K562 (cell line): Measurements from ENCODE around the gene WFIKKN1. TPM values are rescaled to one million over a fixed set of nuclear protein-coding genes. Genes with fewer than 3 reads are reported as not detected.

Experiments
- BDP1 ChIP-seq: IDR thresholded peaks from 3 replicates; pipeline ENCODE4 v1.6.1; 2011; ENCODE audit not compliant: insufficient read length, insufficient read depth
- EWSR1 ChIP-seq: fragments of 450-650 bp; IDR thresholded peaks from 2 replicates; pipeline ENCODE4 v1.6.1; 2018; ENCODE audit warnings: borderline replicate concordance, mild to moderate bottlenecking, low read depth, moderate library complexity; ENCODE audit not compliant: partially characterized antibody
- GABPB2 ChIP-seq: fragments of 250-450 bp; sonication (Bioruptor Pico); conservative IDR thresholded peaks from 2 replicates; pipeline ENCODE4 v1.5.1; 2021; ENCODE audit warnings: mild to moderate bottlenecking
- GATA2 ChIP-seq: sonication (generic); formaldehyde crosslinking; IDR thresholded peaks from 2 replicates; pipeline ENCODE4 v1.4.0; 2020; ENCODE audit warnings: mild to moderate bottlenecking, missing genetic modification reagents
- KAT8 ChIP-seq: fragments of 450-650 bp; IDR thresholded peaks from 2 replicates; pipeline ENCODE4 v1.6.1; 2016; ENCODE audit warnings: low read depth, mild to moderate bottlenecking
- RB1 ChIP-seq: fragments of 450-650 bp; IDR thresholded peaks from 2 replicates; pipeline ENCODE4 v1.6.1; 2017; ENCODE audit warnings: low read depth, mild to moderate bottlenecking
- SREBF1 ChIP-seq: fragments of 150-350 bp; IDR thresholded peaks from 2 replicates; pipeline ENCODE4 v1.6.1; 2014; ENCODE audit warnings: antibody characterized with exemption, low read depth, low read length, borderline replicate concordance
- ZNF165 ChIP-seq: fragments of 250-450 bp; sonication (Bioruptor Pico); IDR thresholded peaks from 2 replicates; pipeline ENCODE4 v1.4.0; 2020; ENCODE audit warnings: borderline replicate concordance
- ZNF239 ChIP-seq: fragments of 250-450 bp; sonication (Bioruptor Pico); IDR thresholded peaks from 2 replicates; pipeline ENCODE4 v1.4.0; 2020; ENCODE audit warnings: mild to moderate bottlenecking
- ZNF3 ChIP-seq: fragments of 250-450 bp; sonication (Bioruptor Pico); IDR thresholded peaks from 2 replicates; pipeline ENCODE4 v1.5.0; 2021; ENCODE audit warnings: mild to moderate bottlenecking, moderate library complexity
- ZNF583 ChIP-seq: fragments of 250-450 bp; sonication (Bioruptor Pico); IDR thresholded peaks from 2 replicates; pipeline ENCODE4 v1.4.0; 2020
- ZNF696 ChIP-seq: fragments of 250-450 bp; sonication (Bioruptor Pico); conservative IDR thresholded peaks from 2 replicates; pipeline ENCODE4 v1.4.0; 2020; ENCODE audit warnings: mild to moderate bottlenecking, moderate library complexity
- polyA plus RNA-seq, 8 experiments: library from polyadenylated mRNA; depleted of rRNA in 4 of 8; stranded (reverse) in 5 of 8; unstranded in 3 of 8; fragments of >200 nt; fragmentation: Nextera tagmentation in 2 of 8; fragmentation: Illumina TruSeq in 1 of 8; extraction: Ambion mirVana in 2 of 8; extraction: Trizol in 1 of 8; gene quantifications; 2 replicates each; pipeline versions ENCODE4 v1.2.1 to v1.2.3, GENCODE V29; 2011 to 2014; ENCODE audit warnings: inconsistent platforms in 1 of 8, missing spikeins in 1 of 8
- total RNA-seq, 7 experiments: library from RNA; depleted of rRNA in 6 of 7; stranded (reverse); fragments of >200 nt in 6 of 7; fragmentation: Illumina TruSeq in 2 of 7; extraction: Trizol in 2 of 7; gene quantifications; 2 replicates each; pipeline versions ENCODE4 v1.2.1 to v1.2.3, GENCODE V29; 2011 to 2021; ENCODE audit warnings: low replicate concordance in 1 of 7
- TF ChIP-seq, protein P1 (sequence below): sonication (generic); formaldehyde crosslinking; IDR thresholded peaks from 2 replicates; pipeline ENCODE4 v1.8.0; 2023; ENCODE audit warnings: mild to moderate bottlenecking, missing genetic modification reagents
- TF ChIP-seq, protein P2 (sequence below), 2 experiments: fragments of 450-650 bp in 1 of 2; sonication (generic) in 1 of 2; formaldehyde crosslinking; conservative IDR thresholded peaks; 2 replicates each; pipeline versions ENCODE4 v1.4.0 to v1.8.1; 2020 to 2022; ENCODE audit warnings: mild to moderate bottlenecking in 1 of 2, missing genetic modification reagents in 1 of 2
- TF ChIP-seq, protein P3 (sequence below): sonication (generic); formaldehyde crosslinking; IDR thresholded peaks from 2 replicates; pipeline ENCODE4 v1.8.0; 2022; ENCODE audit warnings: mild to moderate bottlenecking, missing genetic modification reagents
- TF ChIP-seq, protein P4 (sequence below): fragments of 250-450 bp; sonication (Bioruptor Pico); IDR thresholded peaks from 2 replicates; pipeline ENCODE4 v1.5.1; 2021; ENCODE audit warnings: mild to moderate bottlenecking

WFIKKN1 gene
- total and polyA plus RNA-seq, 9 of the 15 experiments (the other 6 are each of a cell fraction or from before 2014, with no cell fraction given), result 0.14 to 1.1 (median 0.50) TPM; not detected in 4

DNA sequence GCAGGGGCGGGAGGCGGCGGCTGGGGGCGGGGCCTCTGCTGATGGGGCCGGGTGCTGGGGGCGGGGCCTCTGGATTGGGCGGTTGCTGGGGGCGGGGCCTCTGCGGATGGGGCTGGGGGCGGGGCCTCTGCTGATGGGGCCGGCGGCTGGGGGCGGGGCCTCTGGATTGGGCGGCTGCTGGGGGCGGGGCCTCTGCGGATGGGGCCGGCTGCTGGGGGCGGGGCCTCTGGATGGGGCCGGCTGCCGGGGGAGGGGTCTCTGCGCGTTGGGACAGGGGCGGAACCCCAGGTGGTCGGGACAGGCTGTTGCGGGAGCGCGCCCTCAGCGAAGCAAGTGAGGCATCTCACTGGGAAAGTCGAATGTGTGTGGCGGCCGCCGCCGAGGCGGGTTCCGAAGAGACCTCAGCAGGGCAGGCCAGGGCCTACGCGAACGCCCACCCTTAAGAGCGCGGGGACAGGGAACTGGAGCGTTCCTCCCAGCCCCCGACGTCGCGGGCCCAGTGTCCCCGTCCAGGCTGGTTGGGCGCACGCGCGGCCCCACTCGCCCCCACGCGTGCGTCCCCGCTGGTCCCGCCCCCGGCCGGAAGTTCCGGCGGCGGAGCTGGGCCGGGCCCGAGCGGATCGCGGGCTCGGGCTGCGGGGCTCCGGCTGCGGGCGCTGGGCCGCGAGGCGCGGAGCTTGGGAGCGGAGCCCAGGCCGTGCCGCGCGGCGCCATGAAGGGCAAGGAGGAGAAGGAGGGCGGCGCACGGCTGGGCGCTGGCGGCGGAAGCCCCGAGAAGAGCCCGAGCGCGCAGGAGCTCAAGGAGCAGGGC is 49.2 kb downstream of the WFIKKN1 start, which contains the start of gene STUB1 (continued):
- TF ChIP-seq, protein P1, sequence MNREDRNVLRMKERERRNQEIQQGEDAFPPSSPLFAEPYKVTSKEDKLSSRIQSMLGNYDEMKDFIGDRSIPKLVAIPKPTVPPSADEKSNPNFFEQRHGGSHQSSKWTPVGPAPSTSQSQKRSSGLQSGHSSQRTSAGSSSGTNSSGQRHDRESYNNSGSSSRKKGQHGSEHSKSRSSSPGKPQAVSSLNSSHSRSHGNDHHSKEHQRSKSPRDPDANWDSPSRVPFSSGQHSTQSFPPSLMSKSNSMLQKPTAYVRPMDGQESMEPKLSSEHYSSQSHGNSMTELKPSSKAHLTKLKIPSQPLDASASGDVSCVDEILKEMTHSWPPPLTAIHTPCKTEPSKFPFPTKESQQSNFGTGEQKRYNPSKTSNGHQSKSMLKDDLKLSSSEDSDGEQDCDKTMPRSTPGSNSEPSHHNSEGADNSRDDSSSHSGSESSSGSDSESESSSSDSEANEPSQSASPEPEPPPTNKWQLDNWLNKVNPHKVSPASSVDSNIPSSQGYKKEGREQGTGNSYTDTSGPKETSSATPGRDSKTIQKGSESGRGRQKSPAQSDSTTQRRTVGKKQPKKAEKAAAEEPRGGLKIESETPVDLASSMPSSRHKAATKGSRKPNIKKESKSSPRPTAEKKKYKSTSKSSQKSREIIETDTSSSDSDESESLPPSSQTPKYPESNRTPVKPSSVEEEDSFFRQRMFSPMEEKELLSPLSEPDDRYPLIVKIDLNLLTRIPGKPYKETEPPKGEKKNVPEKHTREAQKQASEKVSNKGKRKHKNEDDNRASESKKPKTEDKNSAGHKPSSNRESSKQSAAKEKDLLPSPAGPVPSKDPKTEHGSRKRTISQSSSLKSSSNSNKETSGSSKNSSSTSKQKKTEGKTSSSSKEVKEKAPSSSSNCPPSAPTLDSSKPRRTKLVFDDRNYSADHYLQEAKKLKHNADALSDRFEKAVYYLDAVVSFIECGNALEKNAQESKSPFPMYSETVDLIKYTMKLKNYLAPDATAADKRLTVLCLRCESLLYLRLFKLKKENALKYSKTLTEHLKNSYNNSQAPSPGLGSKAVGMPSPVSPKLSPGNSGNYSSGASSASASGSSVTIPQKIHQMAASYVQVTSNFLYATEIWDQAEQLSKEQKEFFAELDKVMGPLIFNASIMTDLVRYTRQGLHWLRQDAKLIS, result no peak
- TF ChIP-seq, protein P2, sequence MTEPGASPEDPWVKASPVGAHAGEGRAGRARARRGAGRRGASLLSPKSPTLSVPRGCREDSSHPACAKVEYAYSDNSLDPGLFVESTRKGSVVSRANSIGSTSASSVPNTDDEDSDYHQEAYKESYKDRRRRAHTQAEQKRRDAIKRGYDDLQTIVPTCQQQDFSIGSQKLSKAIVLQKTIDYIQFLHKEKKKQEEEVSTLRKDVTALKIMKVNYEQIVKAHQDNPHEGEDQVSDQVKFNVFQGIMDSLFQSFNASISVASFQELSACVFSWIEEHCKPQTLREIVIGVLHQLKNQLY (CRISPR knock-in tag; conservative IDR thresholded peaks at IDR 0.05), result no peak
- TF ChIP-seq ZNF239 (no peak), SREBF1 (no peak), EWSR1 (no peak), RB1 (peak; percentile 51; the same call in 1 of the 2 replicates), GABPB2 (no peak), ZNF583 (CRISPR knock-in tag) (no peak), ZNF165 (CRISPR knock-in tag) (no peak), ZNF696 (CRISPR knock-in tag) (no peak), GATA2 (CRISPR knock-in tag) (no peak), KAT8 (no peak), BDP1 (no peak), ZNF3 (CRISPR knock-in tag) (no peak)
- TF ChIP-seq, protein P3, sequence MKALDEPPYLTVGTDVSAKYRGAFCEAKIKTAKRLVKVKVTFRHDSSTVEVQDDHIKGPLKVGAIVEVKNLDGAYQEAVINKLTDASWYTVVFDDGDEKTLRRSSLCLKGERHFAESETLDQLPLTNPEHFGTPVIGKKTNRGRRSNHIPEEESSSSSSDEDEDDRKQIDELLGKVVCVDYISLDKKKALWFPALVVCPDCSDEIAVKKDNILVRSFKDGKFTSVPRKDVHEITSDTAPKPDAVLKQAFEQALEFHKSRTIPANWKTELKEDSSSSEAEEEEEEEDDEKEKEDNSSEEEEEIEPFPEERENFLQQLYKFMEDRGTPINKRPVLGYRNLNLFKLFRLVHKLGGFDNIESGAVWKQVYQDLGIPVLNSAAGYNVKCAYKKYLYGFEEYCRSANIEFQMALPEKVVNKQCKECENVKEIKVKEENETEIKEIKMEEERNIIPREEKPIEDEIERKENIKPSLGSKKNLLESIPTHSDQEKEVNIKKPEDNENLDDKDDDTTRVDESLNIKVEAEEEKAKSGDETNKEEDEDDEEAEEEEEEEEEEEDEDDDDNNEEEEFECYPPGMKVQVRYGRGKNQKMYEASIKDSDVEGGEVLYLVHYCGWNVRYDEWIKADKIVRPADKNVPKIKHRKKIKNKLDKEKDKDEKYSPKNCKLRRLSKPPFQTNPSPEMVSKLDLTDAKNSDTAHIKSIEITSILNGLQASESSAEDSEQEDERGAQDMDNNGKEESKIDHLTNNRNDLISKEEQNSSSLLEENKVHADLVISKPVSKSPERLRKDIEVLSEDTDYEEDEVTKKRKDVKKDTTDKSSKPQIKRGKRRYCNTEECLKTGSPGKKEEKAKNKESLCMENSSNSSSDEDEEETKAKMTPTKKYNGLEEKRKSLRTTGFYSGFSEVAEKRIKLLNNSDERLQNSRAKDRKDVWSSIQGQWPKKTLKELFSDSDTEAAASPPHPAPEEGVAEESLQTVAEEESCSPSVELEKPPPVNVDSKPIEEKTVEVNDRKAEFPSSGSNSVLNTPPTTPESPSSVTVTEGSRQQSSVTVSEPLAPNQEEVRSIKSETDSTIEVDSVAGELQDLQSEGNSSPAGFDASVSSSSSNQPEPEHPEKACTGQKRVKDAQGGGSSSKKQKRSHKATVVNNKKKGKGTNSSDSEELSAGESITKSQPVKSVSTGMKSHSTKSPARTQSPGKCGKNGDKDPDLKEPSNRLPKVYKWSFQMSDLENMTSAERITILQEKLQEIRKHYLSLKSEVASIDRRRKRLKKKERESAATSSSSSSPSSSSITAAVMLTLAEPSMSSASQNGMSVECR (CRISPR knock-in tag), result no peak; the same call in none of the 2 replicates
- TF ChIP-seq, protein P4, sequence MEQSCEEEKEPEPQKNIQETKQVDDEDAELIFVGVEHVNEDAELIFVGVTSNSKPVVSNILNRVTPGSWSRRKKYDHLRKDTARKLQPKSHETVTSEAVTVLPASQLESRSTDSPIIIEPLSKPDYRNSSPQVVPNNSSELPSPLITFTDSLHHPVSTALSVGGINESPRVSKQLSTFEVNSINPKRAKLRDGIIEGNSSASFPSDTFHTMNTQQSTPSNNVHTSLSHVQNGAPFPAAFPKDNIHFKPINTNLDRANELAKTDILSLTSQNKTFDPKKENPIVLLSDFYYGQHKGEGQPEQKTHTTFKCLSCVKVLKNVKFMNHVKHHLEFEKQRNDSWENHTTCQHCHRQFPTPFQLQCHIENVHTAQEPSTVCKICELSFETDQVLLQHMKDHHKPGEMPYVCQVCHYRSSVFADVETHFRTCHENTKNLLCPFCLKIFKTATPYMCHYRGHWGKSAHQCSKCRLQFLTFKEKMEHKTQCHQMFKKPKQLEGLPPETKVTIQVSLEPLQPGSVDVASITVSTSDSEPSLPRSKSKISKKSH (CRISPR knock-in tag), result no peak
